Type B pancreatic cell (in vitro differentiated cells): ENCODE measurements around the gene DGCR8. TPM values are rescaled to one million over a fixed set of nuclear protein-coding genes. Genes with fewer than 3 reads are reported as not detected.

Experiments
- DNase-seq: peaks from one replicate; pipeline ENCODE4 v3.0.0; 2021; ENCODE audit warnings: mixed read lengths; ENCODE audit not compliant: unreplicated experiment; ENCODE audit errors: extremely low spot score
- H3K27ac Mint-ChIP-seq: 2 replicates; pipeline ENCODE4 v1.8.0; 2021; ENCODE audit warnings: mild to moderate bottlenecking, mixed read lengths
- H3K27me3 Mint-ChIP-seq: 2 replicates; pipeline ENCODE4 v1.8.0; 2021; ENCODE audit warnings: mixed read lengths
- H3K36me3 Mint-ChIP-seq: 2 replicates; pipeline ENCODE4 v1.8.0; 2021; ENCODE audit warnings: mixed read lengths
- H3K4me1 Mint-ChIP-seq: one replicate; pipeline ENCODE4 v1.8.0; 2021; ENCODE audit warnings: mixed read lengths; ENCODE audit not compliant: unreplicated experiment
- H3K4me3 Mint-ChIP-seq: 2 replicates; pipeline ENCODE4 v1.8.0; 2021; ENCODE audit warnings: mild to moderate bottlenecking, mixed read lengths
- H3K9me3 Mint-ChIP-seq: 2 replicates; pipeline ENCODE4 v1.8.0; 2021; ENCODE audit warnings: mixed read lengths
- total RNA-seq: library from RNA; stranded (reverse); gene quantifications from 2 replicates; pipeline ENCODE4 v1.2.1, GENCODE V29; 2021; ENCODE audit warnings: low replicate concordance
- TF ChIP-seq, protein P1 (sequence below): fragments of 200-600 bp; sonication (generic); conservative IDR thresholded peaks from 2 replicates; pipeline ENCODE4 v1.5.0; 2021; ENCODE audit warnings: antibody characterized with exemption, mild to moderate bottlenecking

Gene DGCR8
- total RNA-seq, 1 donor from 2014 or later: 61.3 TPM

DNA sequence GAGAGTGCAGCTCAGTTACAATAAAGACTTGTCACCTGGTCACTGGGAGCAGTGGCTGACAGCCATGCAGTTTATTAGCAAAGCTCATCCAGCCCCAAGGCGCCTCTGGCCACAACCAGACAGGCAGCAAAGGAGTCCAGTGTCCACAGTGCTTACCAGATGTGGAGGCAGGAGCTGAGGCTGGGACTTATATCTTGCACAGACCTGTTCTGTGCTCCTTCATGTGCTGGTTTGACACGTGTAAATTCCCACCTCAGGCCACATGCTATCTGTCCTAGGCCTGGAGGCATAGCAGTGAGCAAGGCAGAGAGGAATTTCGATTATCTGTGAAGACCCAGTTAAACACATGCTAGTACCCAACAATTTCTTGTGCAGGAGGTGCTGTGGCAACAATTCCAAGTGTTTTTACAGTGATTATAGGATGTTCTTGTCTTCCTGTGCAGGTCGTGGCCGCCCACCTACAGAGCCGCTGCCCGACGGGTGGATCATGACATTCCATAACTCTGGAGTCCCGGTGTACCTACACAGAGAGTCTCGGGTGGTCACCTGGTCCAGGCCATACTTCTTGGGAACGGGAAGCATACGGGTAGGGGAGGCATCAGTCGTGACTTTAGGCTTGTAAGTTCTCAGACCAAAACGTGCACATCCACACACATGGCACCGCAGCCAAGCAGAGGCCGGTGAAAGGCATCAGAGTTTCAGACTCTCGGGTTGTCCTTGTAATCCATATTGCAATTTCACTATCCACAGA is 9.4 kb downstream of the DGCR8 start:
- H3K4me3 Mint-ChIP-seq: no peak overlapping the region
- H3K4me1 Mint-ChIP-seq: peaks cover 7% of the 10 kb centered on the region
- H3K27ac Mint-ChIP-seq: no peak overlapping the region
- peaks cover 44% of the 10 kb centered on the region for H3K36me3 Mint-ChIP-seq
- H3K27me3 Mint-ChIP-seq: no peaks in the 10 kb centered on the region
- DNase-seq: no peak
- TF ChIP-seq, protein P1, sequence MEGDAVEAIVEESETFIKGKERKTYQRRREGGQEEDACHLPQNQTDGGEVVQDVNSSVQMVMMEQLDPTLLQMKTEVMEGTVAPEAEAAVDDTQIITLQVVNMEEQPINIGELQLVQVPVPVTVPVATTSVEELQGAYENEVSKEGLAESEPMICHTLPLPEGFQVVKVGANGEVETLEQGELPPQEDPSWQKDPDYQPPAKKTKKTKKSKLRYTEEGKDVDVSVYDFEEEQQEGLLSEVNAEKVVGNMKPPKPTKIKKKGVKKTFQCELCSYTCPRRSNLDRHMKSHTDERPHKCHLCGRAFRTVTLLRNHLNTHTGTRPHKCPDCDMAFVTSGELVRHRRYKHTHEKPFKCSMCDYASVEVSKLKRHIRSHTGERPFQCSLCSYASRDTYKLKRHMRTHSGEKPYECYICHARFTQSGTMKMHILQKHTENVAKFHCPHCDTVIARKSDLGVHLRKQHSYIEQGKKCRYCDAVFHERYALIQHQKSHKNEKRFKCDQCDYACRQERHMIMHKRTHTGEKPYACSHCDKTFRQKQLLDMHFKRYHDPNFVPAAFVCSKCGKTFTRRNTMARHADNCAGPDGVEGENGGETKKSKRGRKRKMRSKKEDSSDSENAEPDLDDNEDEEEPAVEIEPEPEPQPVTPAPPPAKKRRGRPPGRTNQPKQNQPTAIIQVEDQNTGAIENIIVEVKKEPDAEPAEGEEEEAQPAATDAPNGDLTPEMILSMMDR: no peak
- no peaks in the 10 kb centered on the region for H3K9me3 Mint-ChIP-seq

- Mint-ChIP-seq H3K36me3 (peaks cover 49% of the 10 kb centered on the region), H3K27ac (no peak overlapping the region), H3K4me3 (no peak overlapping the region), H3K9me3 (no peaks in the 10 kb centered on the region), H3K4me1 (no peaks in the 10 kb centered on the region), H3K27me3 (no peaks in the 10 kb centered on the region)
- TF ChIP-seq, protein P1: no peak
- DNase-seq: no peak
These were observed 10.1 kb downstream of the DGCR8 start for GRCh38 chr22:20089977-20090729.

GRCh38 chr22:20090730-20091240 is 10.7 kb downstream of the DGCR8 start:
- TF ChIP-seq, protein P1: no peak
- H3K4me3 Mint-ChIP-seq: no peak overlapping the region
- no peak for DNase-seq
- H3K27me3 Mint-ChIP-seq: no peaks in the 10 kb centered on the region
- no peak overlapping the region for H3K27ac Mint-ChIP-seq
- peaks cover 55% of the 10 kb centered on the region for H3K36me3 Mint-ChIP-seq
- H3K9me3 Mint-ChIP-seq: no peaks in the 10 kb centered on the region
- H3K4me1 Mint-ChIP-seq: no peaks in the 10 kb centered on the region

DNA sequence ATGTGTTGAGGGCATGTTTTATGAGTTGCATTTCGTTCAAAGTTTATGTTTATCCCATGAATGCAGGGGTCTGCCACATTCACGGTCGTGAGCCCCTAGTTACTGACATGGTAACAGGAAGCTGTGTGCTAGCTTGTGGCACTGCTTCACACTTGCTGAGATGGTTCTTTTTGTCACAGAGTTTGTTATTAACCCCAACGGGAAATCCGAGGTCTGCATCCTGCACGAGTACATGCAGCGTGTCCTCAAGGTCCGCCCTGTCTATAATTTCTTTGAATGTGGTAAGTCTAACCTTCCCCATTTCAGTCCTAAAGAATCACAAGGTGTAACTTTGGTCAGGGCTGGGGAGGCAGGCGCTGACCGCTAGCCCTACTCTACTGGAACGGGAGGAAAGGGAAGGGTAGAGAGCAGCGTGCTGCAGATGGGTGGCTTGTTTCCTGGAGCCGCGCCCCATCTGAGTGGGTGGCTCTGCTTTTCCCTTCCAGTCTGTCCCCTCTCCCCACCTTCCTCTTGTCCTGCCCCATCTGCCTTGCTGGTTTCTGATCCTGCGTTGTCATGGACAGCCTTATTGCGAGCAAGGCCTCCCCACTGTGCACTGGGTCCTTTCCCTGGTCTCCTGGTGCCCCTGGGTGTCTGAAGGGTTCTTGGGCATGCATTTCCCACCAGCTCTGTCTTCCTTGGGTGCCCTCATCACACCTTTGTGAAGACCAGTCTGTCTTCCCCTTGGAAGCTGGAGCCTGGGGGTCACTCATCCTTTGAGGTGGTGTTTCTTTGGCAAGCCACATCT is 11.8 kb downstream of the DGCR8 start:
- no peak overlapping the region for H3K4me3 Mint-ChIP-seq
- no peak overlapping the region for H3K27ac Mint-ChIP-seq
- no peaks in the 10 kb centered on the region for H3K9me3 Mint-ChIP-seq
- H3K4me1 Mint-ChIP-seq: no peaks in the 10 kb centered on the region
- TF ChIP-seq, protein P1: no peak
- peaks cover 60% of the 10 kb centered on the region for H3K36me3 Mint-ChIP-seq
- H3K27me3 Mint-ChIP-seq: no peaks in the 10 kb centered on the region
- DNase-seq: no peak

DNA sequence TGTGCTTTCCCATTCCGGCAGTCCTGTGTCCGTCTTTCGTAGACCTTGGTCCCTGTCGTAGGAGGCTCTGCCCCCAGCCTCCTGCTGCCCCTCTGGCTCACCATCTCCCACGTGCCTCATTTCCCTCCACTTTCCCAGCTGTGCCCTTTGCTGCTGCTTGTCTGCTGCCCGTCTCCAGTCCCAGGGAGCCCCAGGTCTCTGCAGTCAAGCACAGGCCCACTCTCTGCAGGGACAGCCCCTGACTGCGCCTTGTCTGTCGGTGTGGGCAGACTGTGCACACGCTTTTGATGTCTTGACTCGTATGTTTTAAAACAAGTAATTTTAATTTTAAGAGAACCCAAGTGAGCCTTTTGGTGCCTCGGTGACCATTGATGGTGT is 12.4 kb downstream of the DGCR8 start:
- no peak overlapping the region for H3K27ac Mint-ChIP-seq
- H3K27me3 Mint-ChIP-seq: no peaks in the 10 kb centered on the region
- H3K36me3 Mint-ChIP-seq: peaks cover 59% of the 10 kb centered on the region
- DNase-seq: no peak
- no peaks in the 10 kb centered on the region for H3K4me1 Mint-ChIP-seq
- H3K4me3 Mint-ChIP-seq: no peak overlapping the region
- TF ChIP-seq, protein P1: no peak
- H3K9me3 Mint-ChIP-seq: no peaks in the 10 kb centered on the region
